ENCODE data around the gene CYP2R1. TPM values are rescaled to one million over a fixed set of nuclear protein-coding genes. Genes with fewer than 3 reads are reported as not detected.

Gene CYP2R1
- total RNA-seq: 10 to 100 TPM in 1 of 2 donors, 1 to 10 TPM in 1; 7.6 to 29.1 TPM

- DNase-seq: peak; percentile 96 to 97 (median 97)
- peak; percentile 45 to 47 (median 46) for TF ChIP-seq POLR2A (IDR thresholded peaks at IDR 0.05)
- TF ChIP-seq, protein P1, sequence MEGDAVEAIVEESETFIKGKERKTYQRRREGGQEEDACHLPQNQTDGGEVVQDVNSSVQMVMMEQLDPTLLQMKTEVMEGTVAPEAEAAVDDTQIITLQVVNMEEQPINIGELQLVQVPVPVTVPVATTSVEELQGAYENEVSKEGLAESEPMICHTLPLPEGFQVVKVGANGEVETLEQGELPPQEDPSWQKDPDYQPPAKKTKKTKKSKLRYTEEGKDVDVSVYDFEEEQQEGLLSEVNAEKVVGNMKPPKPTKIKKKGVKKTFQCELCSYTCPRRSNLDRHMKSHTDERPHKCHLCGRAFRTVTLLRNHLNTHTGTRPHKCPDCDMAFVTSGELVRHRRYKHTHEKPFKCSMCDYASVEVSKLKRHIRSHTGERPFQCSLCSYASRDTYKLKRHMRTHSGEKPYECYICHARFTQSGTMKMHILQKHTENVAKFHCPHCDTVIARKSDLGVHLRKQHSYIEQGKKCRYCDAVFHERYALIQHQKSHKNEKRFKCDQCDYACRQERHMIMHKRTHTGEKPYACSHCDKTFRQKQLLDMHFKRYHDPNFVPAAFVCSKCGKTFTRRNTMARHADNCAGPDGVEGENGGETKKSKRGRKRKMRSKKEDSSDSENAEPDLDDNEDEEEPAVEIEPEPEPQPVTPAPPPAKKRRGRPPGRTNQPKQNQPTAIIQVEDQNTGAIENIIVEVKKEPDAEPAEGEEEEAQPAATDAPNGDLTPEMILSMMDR (IDR thresholded peaks at IDR 0.05): peak in 2 of 7 experiments; percentile 0 to 11
- intact Hi-C loops (cut with DNase I): no loop called here
Measured at GRCh38 chr11:14892036-14892556, at the start of gene CYP2R1. CYP2R1 (minus strand) TSS chr11:14892231; CDS start chr11:14892205, 26 bp downstream.

DNA sequence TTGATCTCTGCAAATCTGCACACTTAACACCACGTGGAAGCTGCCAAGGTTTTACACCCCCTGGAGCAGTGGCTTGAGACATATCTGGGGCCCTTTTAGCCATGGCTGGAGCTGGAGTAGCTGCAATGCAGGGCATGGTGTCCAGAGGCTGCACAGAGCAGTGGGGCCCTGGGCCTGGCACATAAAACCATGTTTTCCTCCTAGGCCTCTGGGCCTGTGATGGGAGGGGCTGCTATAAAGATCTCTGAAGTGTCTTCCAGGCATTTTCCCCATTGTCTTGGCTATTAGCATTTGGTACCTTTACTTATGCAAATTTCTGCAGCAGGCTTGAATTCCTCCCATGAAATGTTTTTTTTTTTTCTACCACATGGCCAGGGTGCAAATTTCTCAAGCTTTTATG lies 46.9 kb upstream of the CYP2R1 start:
- Histone ChIP-seq H3K36me3 (replicated peaks in 1 of 2; ENCODE audit: insufficient read depth in 1 of 2, low read depth in 2 of 2) (no peaks in the 10 kb centered on the region), H3K4me1 (no peaks in the 10 kb centered on the region), H3K4me3 (no peak overlapping the region), H3K27ac (no peak overlapping the region), H3K27me3 (no peaks in the 10 kb centered on the region), H3K9me3 (no peaks in the 10 kb centered on the region)
- TF ChIP-seq, protein P1 (IDR thresholded peaks at IDR 0.05): no peak
- no peak for TF ChIP-seq POLR2A (IDR thresholded peaks at IDR 0.05)
- DNase-seq (no peak), ATAC-seq (no peak)
- intact Hi-C loops (cut with DNase I): no loop called here
- 83 to 100% methylated on average over 1 of the region's 1 CpG for WGBS, 2 donors

More at GRCh38 chr11:14892036-14892556, at the start of gene CYP2R1:
- Histone ChIP-seq H3K27me3 (no peaks in the 10 kb centered on the region), H3K9me3 (no peaks in the 10 kb centered on the region), H3K4me3 (peak within 1 kb of the TSS; percentile 28 to 60), H3K4me1 (peaks cover 27% of the 10 kb centered on the region), H3K36me3 (replicated peaks in 1 of 2; ENCODE audit: insufficient read depth in 1 of 2, low read depth in 2 of 2) (no peaks in the 10 kb centered on the region), H3K27ac (peak within 1 kb of the TSS; percentile 92 to 95 (median 94))
- peak; percentile 97 for ATAC-seq
- WGBS, 2 donors: 1% methylated on average over 36 of the region's 36 CpGs; no CpG with 5 or more reads in 1 of the 2 donors

- ATAC-seq (no peak), DNase-seq (no peak)
- no peaks in the 10 kb centered on the region for H3K9me3 ChIP-seq
- H3K36me3 ChIP-seq (replicated peaks in 1 of 2; ENCODE audit: insufficient read depth in 1 of 2, low read depth in 2 of 2): no peaks in the 10 kb centered on the region
- no peak overlapping the region for H3K4me3 ChIP-seq
- intact Hi-C loops (cut with DNase I): no loop called here
- no peaks in the 10 kb centered on the region for H3K4me1 ChIP-seq
- TF ChIP-seq, protein P1 (IDR thresholded peaks at IDR 0.05): no peak
- TF ChIP-seq POLR2A (IDR thresholded peaks at IDR 0.05): no peak
- WGBS, 2 donors: 97 to 100% methylated on average over 1 of the region's 1 CpG
- no peaks in the 10 kb centered on the region for H3K27me3 ChIP-seq
- no peak overlapping the region for H3K27ac ChIP-seq
Measured at GRCh38 chr11:14934641-14935351, 42.8 kb upstream of the CYP2R1 start.

DNA sequence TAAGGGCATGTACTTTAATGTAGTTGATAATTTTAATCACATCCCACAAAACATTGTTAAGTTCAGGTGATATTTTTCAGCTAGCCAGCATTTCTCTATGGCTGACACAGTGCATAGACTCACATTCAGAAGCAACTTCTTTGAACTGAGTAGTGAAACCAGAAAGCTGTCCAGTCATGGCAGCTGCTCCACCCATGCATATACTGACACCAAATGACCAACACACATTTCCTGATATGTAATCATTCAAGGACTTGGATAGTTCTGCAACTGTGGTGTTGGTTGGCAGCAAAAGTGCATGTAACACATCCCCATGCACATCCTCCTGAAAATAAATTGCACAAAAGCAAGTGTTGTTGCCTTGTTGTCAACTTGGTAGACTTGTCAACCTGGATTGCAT lies 40.4 kb upstream of the CYP2R1 start:
- intact Hi-C loops (cut with DNase I): no loop called here

More for the DNA sequence above, 40.4 kb upstream of the CYP2R1 start:
- H3K4me1 ChIP-seq: no peaks in the 10 kb centered on the region
- DNase-seq: no peak
- H3K36me3 ChIP-seq (replicated peaks in 1 of 2; ENCODE audit: insufficient read depth in 1 of 2, low read depth in 2 of 2): no peaks in the 10 kb centered on the region
- TF ChIP-seq, protein P1 (IDR thresholded peaks at IDR 0.05): no peak
- no peak for TF ChIP-seq POLR2A (IDR thresholded peaks at IDR 0.05)
- no peak overlapping the region for H3K4me3 ChIP-seq
- no peaks in the 10 kb centered on the region for H3K9me3 ChIP-seq
- no peak for ATAC-seq
- no peak overlapping the region for H3K27ac ChIP-seq
- no peaks in the 10 kb centered on the region for H3K27me3 ChIP-seq

Data from body of pancreas (tissue), 4 donors.